PC-9 (cell line): Measurements from ENCODE around the gene ARHGEF40. TPM values are rescaled to one million over a fixed set of nuclear protein-coding genes. Genes with fewer than 3 reads are reported as not detected.
"Not testable (repeated sequence)": the region's sequence is repeated elsewhere in the genome, so short reads cannot be mapped to it uniquely, and the experiment has no call there.

Experiments used
- BruUV-seq: library from RNA; stranded (reverse); fragments of 400-500 nt; replicated peaks from 2 replicates; lab custom pipeline; 2021; lab: Mats Ljungman, UMichigan
- CTCF ChIA-PET: fragments of 300-600 bp; sonication (Branson Sonifier 250); formaldehyde crosslinking; loops from one replicate; lab custom pipeline; 2022; ENCODE audit warnings: antibody characterized with exemption; lab: Charles Lee
- POLR2A ChIA-PET: fragments of 300-600 bp; sonication (Branson Sonifier 250); formaldehyde crosslinking; loops from one replicate; lab custom pipeline; 2022; ENCODE audit warnings: antibody characterized with exemption; ENCODE audit not compliant: unreplicated experiment; lab: Charles Lee
- DNase-seq, 2 experiments: peaks; one replicate each; pipeline versions ENCODE4 v3.0.0 to v3.0.0-alpha.2; 2015 to 2022; ENCODE audit warnings: mixed read lengths in 1 of 2
- H2AFZ ChIP-seq: fragments of 200-600 bp; sonication (generic); 2 replicates; pipeline ENCODE4 v1.8.1; 2017; ENCODE audit warnings: antibody characterized with exemption
- H3F3A ChIP-seq: fragments of 200-600 bp; sonication (generic); 2 replicates; pipeline ENCODE4 v1.8.1; 2017; ENCODE audit warnings: antibody characterized with exemption, mild to moderate bottlenecking, low read depth; ENCODE audit not compliant: insufficient read depth
- H3K27ac ChIP-seq: fragments of 200-600 bp; sonication (generic); 2 replicates; pipeline ENCODE4 v1.6.1; 2016; ENCODE audit warnings: mixed run types
- H3K27me3 ChIP-seq: fragments of 200-600 bp; sonication (generic); 2 replicates; pipeline ENCODE4 v1.6.1; 2016; ENCODE audit warnings: low read depth, mixed run types; ENCODE audit not compliant: insufficient read depth
- H3K36me3 ChIP-seq: fragments of 200-600 bp; sonication (generic); 2 replicates; pipeline ENCODE4 v1.6.1; 2016; ENCODE audit warnings: low read depth, mixed run types
- H3K4me1 ChIP-seq: fragments of 200-600 bp; sonication (generic); replicated peaks from 2 replicates; pipeline ENCODE4 v1.6.1; 2016; ENCODE audit warnings: mixed run types; ENCODE audit not compliant: insufficient read depth
- H3K4me2 ChIP-seq: fragments of 200-600 bp; sonication (generic); 2 replicates; pipeline ENCODE4 v1.6.1; 2017; ENCODE audit warnings: mixed run types
- H3K4me3 ChIP-seq: fragments of 200-600 bp; sonication (generic); 2 replicates; pipeline ENCODE4 v1.6.1; 2016; ENCODE audit warnings: mixed run types
- H3K79me2 ChIP-seq: fragments of 200-600 bp; sonication (generic); 2 replicates; pipeline ENCODE4 v1.6.1; 2017; ENCODE audit warnings: low read depth, mixed run types
- H3K9me2 ChIP-seq: fragments of 200-600 bp; sonication (generic); 2 replicates; pipeline ENCODE4 v1.8.1; 2017; ENCODE audit warnings: mild to moderate bottlenecking; ENCODE audit not compliant: insufficient read depth
- H3K9me3 ChIP-seq: fragments of 200-600 bp; sonication (generic); 2 replicates; pipeline ENCODE4 v1.8.1; 2016; ENCODE audit warnings: low read depth; ENCODE audit not compliant: insufficient read depth
- H4K20me1 ChIP-seq: fragments of 200-600 bp; sonication (generic); 2 replicates; pipeline ENCODE4 v1.8.1; 2017; ENCODE audit not compliant: insufficient read depth
- EZH2 ChIP-seq: fragments of 200-600 bp; sonication (generic); IDR thresholded peaks from 2 replicates; pipeline ENCODE4 v1.8.0; 2017; ENCODE audit warnings: antibody characterized with exemption, low read depth
- intact Hi-C: fragments of 100-400 bp; cut with micrococcal nuclease; formaldehyde crosslinking; loops from one replicate; pipeline ENCODE4 v1.10.0; 2022; ENCODE audit not compliant: unreplicated experiment
- total RNA-seq: library from RNA; stranded (reverse); gene quantifications from 2 replicates; pipeline ENCODE4 v1.2.3, GENCODE V29; 2021
- TF ChIP-seq, protein P1 (sequence below): fragments of 200-600 bp; sonication (generic); conservative IDR thresholded peaks from 2 replicates; pipeline ENCODE4 v1.6.1; 2017; ENCODE audit warnings: mixed run types, antibody characterized with exemption, mild to moderate bottlenecking, moderate library complexity

Gene ARHGEF40
- total RNA-seq, 1 experiment from 2014 or later = 13.0 TPM

DNA sequence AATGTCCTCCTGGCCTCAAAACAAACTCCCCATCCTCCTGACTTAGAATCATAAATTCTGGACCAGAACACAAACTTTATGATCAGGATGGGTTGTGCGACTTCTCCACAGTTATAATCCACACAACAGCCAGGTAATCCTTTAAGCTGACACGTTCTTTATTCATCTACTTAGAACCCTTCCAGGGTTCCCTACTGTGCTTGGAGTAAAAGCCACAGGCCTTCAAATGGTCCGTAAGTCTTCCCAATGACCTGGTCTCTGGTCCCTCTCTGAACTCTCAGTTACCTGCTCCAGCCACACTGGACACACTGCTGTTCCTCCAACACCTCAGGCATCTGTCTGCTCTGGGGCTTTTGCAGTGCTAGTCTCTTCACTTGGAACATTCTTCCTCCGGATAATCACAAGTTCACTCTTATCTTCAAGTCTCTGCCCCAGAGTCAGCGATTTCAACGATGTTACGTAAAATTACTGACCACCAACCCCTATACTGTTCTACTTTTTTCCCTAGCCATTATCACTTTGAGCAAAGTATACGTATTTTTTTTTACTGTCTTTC lies 29.7 kb upstream of the ARHGEF40 start:
- Histone ChIP-seq H3K27me3 (no peaks in the 10 kb centered on the region), H3K4me3 (no peak overlapping the region), H3K79me2 (no peaks in the 10 kb centered on the region), H3F3A (peaks cover 9% of the 10 kb centered on the region; the same call in 1 of the 2 replicates), H3K36me3 (no peaks in the 10 kb centered on the region), H3K9me2 (no peaks in the 10 kb centered on the region), H4K20me1 (no peaks in the 10 kb centered on the region), H2AFZ (no peak overlapping the region), H3K9me3 (no peaks in the 10 kb centered on the region), H3K4me2 (no peak overlapping the region), H3K4me1 (peaks cover 15% of the 10 kb centered on the region), H3K27ac (no peak overlapping the region)
- POLR2A ChIA-PET = no interaction called here
- TF ChIP-seq EZH2 = no peak
- TF ChIP-seq, protein P1, sequence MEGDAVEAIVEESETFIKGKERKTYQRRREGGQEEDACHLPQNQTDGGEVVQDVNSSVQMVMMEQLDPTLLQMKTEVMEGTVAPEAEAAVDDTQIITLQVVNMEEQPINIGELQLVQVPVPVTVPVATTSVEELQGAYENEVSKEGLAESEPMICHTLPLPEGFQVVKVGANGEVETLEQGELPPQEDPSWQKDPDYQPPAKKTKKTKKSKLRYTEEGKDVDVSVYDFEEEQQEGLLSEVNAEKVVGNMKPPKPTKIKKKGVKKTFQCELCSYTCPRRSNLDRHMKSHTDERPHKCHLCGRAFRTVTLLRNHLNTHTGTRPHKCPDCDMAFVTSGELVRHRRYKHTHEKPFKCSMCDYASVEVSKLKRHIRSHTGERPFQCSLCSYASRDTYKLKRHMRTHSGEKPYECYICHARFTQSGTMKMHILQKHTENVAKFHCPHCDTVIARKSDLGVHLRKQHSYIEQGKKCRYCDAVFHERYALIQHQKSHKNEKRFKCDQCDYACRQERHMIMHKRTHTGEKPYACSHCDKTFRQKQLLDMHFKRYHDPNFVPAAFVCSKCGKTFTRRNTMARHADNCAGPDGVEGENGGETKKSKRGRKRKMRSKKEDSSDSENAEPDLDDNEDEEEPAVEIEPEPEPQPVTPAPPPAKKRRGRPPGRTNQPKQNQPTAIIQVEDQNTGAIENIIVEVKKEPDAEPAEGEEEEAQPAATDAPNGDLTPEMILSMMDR = 0 out of 2 replicates have a peak, but pooled peaks have one; percentile 20
- CTCF ChIA-PET = interaction anchor here (0.6 to 2.0 kb wide), 3 partner anchors 19 to 70 kb away, joined by 3 to 18 read pairs (median 7); no protein-coding TSS in a partner anchor
- intact Hi-C loops = loop anchor here (1.0 kb wide), 2 partner anchors 26 to 183 kb away; no protein-coding TSS in a partner anchor
- DNase-seq = no peak
- BruUV-seq = no TSS peak

DNA sequence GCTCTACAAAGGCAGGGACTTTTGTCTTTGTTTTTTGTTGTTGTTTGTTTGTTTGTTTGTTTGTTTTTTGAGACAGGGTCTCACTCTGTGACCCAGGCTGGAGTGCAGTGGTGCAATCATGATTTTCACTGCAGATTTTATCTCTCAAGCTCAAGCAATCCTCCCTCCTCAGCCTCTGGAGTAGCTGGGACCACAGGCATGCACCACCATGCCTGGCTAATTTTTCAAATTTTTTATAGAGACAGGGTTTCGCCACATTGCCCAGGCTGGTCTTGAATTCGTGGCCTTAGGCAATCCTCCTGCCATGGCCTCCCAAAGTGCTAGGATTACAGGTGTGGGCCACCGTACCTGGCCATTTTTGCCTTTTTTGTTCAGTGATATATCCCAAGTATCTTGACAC lies 29.2 kb upstream of the ARHGEF40 start:
- POLR2A ChIA-PET, H3K9me2 ChIP-seq, H3K27ac ChIP-seq, H2AFZ ChIP-seq, BruUV-seq, DNase-seq, H4K20me1 ChIP-seq, H3F3A ChIP-seq, H3K27me3 ChIP-seq, H3K36me3 ChIP-seq, H3K79me2 ChIP-seq, H3K4me2 ChIP-seq, H3K4me3 ChIP-seq, H3K9me3 ChIP-seq: not testable (repeated sequence)
- peaks cover 15% of the 10 kb centered on the region for H3K4me1 ChIP-seq
- intact Hi-C loops = loop anchor here (1.0 kb wide), 2 partner anchors 27 to 184 kb away; no protein-coding TSS in a partner anchor
- CTCF ChIA-PET = interaction anchor here (0.6 to 2.0 kb wide), 2 partner anchors 20 to 26 kb away, joined by 3 to 18 read pairs; no protein-coding TSS in a partner anchor

DNA sequence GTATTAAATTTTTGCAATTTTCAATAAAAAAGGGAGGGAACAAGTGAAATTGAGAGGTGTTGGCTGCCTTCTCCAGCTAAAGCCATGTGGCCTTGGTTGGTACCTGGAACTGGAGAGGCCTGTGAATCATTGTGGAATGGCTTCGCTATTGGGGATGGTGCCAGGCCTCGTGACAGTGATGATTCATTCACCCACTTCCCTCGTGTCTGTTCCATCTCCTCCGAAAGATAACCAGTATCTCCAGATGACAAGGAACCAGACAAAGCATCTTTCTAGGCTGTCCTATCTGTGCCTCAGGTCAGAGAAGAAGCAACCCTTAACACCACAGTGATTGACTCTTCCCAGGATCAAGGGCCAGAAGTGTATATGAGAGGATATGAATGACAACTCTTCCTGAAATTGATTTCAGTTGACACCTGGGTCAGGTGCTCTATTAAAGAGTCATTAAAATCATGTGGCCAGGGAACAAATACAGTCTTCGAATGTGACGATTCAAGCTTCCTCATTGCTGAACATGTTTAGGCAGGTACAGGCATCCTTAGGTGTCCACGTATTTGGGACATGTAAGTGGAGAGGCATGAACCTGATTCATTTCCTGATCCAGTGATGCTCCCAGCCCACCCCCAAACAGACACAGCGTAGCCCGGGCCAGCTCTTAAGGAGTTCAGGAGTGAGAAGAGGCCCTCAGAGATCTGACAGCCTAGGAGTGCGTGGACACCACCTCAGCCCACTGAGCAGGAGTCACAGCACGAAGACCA lies 28.2 kb upstream of the ARHGEF40 start, which contains the start of gene RNASE7:
RNASE7 (plus strand) TSS at position 687 of the 758 bp plus-strand sequence. CDS start 631 bp downstream, outside the sequence.
- H3K4me1 ChIP-seq = peaks cover 15% of the 10 kb centered on the region
- TF ChIP-seq, protein P1 = no peak
- no peak for TF ChIP-seq EZH2
- H3K36me3 ChIP-seq = no peaks in the 10 kb centered on the region
- H3K79me2 ChIP-seq = no peaks in the 10 kb centered on the region
- no peaks in the 10 kb centered on the region for H3K27me3 ChIP-seq
- no peak within 1 kb of the TSS for H3K27ac ChIP-seq
- intact Hi-C loops = no loop called here
- no TSS peak for BruUV-seq
- no peak for DNase-seq
- peaks cover 9% of the 10 kb centered on the region; the same call in 1 of the 2 replicates for H3F3A ChIP-seq
- no peaks in the 10 kb centered on the region for H3K9me2 ChIP-seq
- POLR2A ChIA-PET = no interaction called here
- H2AFZ ChIP-seq = no peak within 1 kb of the TSS
- no peaks in the 10 kb centered on the region for H3K9me3 ChIP-seq
- CTCF ChIA-PET = interaction anchor here (0.6 kb wide), 1 partner anchor 344 kb away, joined by 4 read pairs; no protein-coding TSS in a partner anchor
- no peak within 1 kb of the TSS for H3K4me2 ChIP-seq
- H4K20me1 ChIP-seq = no peaks in the 10 kb centered on the region
- no peak within 1 kb of the TSS for H3K4me3 ChIP-seq
